Endothelial cell of umbilical vein (primary cell): ENCODE data around the gene HSF2BP. TPM values are rescaled to one million over a fixed set of nuclear protein-coding genes. Genes with fewer than 3 reads are reported as not detected.
"Not testable (repeated sequence)": the region's sequence is repeated elsewhere in the genome, so short reads cannot be mapped to it uniquely, and the experiment has no call there.

ENCODE experiments used
- BruUV-seq: library from RNA; stranded (reverse); fragments of 400-500 nt; replicated peaks from 2 replicates; lab custom pipeline; 2021; lab: Mats Ljungman, UMichigan
- CTCF ChIA-PET: fragments of 300-600, 350-600 bp; sonication (Branson Sonifier 250); formaldehyde crosslinking; loops from one replicate; lab custom pipeline; 2021; ENCODE audit warnings: antibody characterized with exemption, inconsistent platforms; lab: Charles Lee
- POLR2A ChIA-PET: fragments of 300-600, 350-600 bp; sonication (Branson Sonifier 250); formaldehyde crosslinking; loops from one replicate; lab custom pipeline; 2021; ENCODE audit warnings: antibody characterized with exemption, inconsistent platforms; lab: Charles Lee
- DNase-seq: peaks from one replicate; pipeline ENCODE4 v3.0.0-alpha.2; 2011; ENCODE audit warnings: low read depth, low spot score
- FAIRE-seq: peaks from 2 replicates; lab custom pipeline; 2011; peaks lifted over from hg19 to GRCh38; lab: Jason Lieb, UNC
- H2AFZ ChIP-seq: 2 replicates; pipeline ENCODE4 v1.6.0; 2012; ENCODE audit warnings: low read depth, low read length, control low read depth, inconsistent platforms
- H3K27ac ChIP-seq: 2 replicates; pipeline ENCODE4 v1.5.1; 2011; ENCODE audit warnings: low read depth, mild to moderate bottlenecking, control low read depth, low read length, moderate library complexity; ENCODE audit not compliant: insufficient read depth
- H3K27me3 ChIP-seq, 2 experiments: 2 replicates each; pipeline versions ENCODE4 v1.6.0 to v1.6.1; 2011; ENCODE audit warnings: low read length in 2 of 2, mixed read lengths in 1 of 2; ENCODE audit not compliant: control insufficient read depth in 2 of 2, insufficient read depth in 2 of 2
- H3K36me3 ChIP-seq, 2 experiments: 2 replicates in 1 of 2; 3 replicates in 1 of 2; pipeline ENCODE4 v1.5.1; 2011; ENCODE audit warnings: low read length in 2 of 2, mild to moderate bottlenecking in 1 of 2, moderate library complexity in 1 of 2; ENCODE audit not compliant: control insufficient read depth in 2 of 2, insufficient read depth in 2 of 2; ENCODE audit errors: extremely low read depth in 1 of 2
- H3K4me1 ChIP-seq: 3 replicates; pipeline ENCODE4 v1.5.1; 2011; ENCODE audit warnings: mild to moderate bottlenecking, low read length; ENCODE audit not compliant: control insufficient read depth, insufficient read depth; ENCODE audit errors: extremely low read depth
- H3K4me2 ChIP-seq: 2 replicates; pipeline ENCODE4 v1.6.1; 2011; ENCODE audit warnings: low read length, control low read depth, mixed read lengths; ENCODE audit not compliant: insufficient read depth
- H3K4me3 ChIP-seq, 3 experiments: fragments of 200-600 bp in 1 of 3; sonication (generic), shearing (Covaris generic) in 1 of 3; replicated peaks in 1 of 3; 2 replicates each; pipeline ENCODE4 v1.5.1; 2011 to 2016; ENCODE audit warnings: control low read depth in 3 of 3, low read length in 3 of 3, mild to moderate bottlenecking in 2 of 3, inconsistent platforms in 1 of 3, low read depth in 1 of 3, moderate library complexity in 1 of 3; ENCODE audit not compliant: insufficient read depth in 1 of 3
- H3K79me2 ChIP-seq: 2 replicates; pipeline ENCODE4 v1.6.0; 2012; ENCODE audit warnings: low read length, inconsistent platforms; ENCODE audit not compliant: control insufficient read depth, insufficient read depth
- H3K9ac ChIP-seq: replicated peaks from 2 replicates; pipeline ENCODE3; 2011; ENCODE audit warnings: low read length, control low read depth; ENCODE audit not compliant: insufficient read depth; ENCODE audit errors: extremely low read depth
- H3K9me1 ChIP-seq: replicated peaks from 3 replicates; pipeline ENCODE4 v1.6.0; 2011; ENCODE audit warnings: mild to moderate bottlenecking, low read length; ENCODE audit not compliant: control insufficient read depth, insufficient read depth; ENCODE audit errors: extremely low read depth
- H3K9me3 ChIP-seq: replicated peaks from 2 replicates; pipeline ENCODE4 v1.5.1; 2012; ENCODE audit warnings: low read length, inconsistent platforms; ENCODE audit not compliant: control insufficient read depth, insufficient read depth
- H4K20me1 ChIP-seq: replicated peaks from 2 replicates; pipeline ENCODE3; 2011; ENCODE audit warnings: mild to moderate bottlenecking, low read length; ENCODE audit not compliant: control insufficient read depth, insufficient read depth; ENCODE audit errors: extremely low read depth
- dilution Hi-C: fragments of 300-500 bp; cut with MboI; formaldehyde crosslinking; loops from one replicate; pipeline ENCODE4 v1.15.0; 2019; ENCODE audit warnings: low sequenced_read_pairs; ENCODE audit not compliant: extremely low pct_ligation_motif_present
- intact Hi-C: fragments of 100-400 bp; cut with micrococcal nuclease; formaldehyde crosslinking; loops from one replicate; pipeline ENCODE4 v1.10.0; 2022
- polyA plus RNA-seq, 4 experiments: library from polyadenylated mRNA; depleted of rRNA in 3 of 4; stranded (reverse) in 3 of 4; unstranded in 1 of 4; fragments of >200 nt; gene quantifications; 2 replicates each; pipeline versions ENCODE4 v1.2.1 to v1.2.3, GENCODE V29; 2011 to 2012; ENCODE audit warnings: missing spikeins in 1 of 4
- total RNA-seq: library from RNA; stranded (reverse); gene quantifications from 2 replicates; pipeline ENCODE4 v1.2.3, GENCODE V29; 2021

The HSF2BP gene
- total and polyA plus RNA-seq, 2 donors (not counting 3 experiments of a cell fraction or from before 2014, with no cell fraction given) = 0.41 to 0.55 TPM

- FAIRE-seq, dilution Hi-C loops, CTCF ChIA-PET, H2AFZ ChIP-seq, H3K36me3 ChIP-seq, POLR2A ChIA-PET, H3K4me1 ChIP-seq, H3K4me3 ChIP-seq, H3K27ac ChIP-seq, BruUV-seq, H3K4me2 ChIP-seq, H3K9me3 ChIP-seq, H3K9ac ChIP-seq, H3K79me2 ChIP-seq, H3K9me1 ChIP-seq, H3K27me3 ChIP-seq, DNase-seq, intact Hi-C loops, H4K20me1 ChIP-seq: not testable (repeated sequence)
These were observed 89.1 kb downstream of the HSF2BP start for GRCh38 chr21:43570195-43570594.

- BruUV-seq, FAIRE-seq, H3K36me3 ChIP-seq, H3K27me3 ChIP-seq, H3K9me1 ChIP-seq, CTCF ChIA-PET, H3K27ac ChIP-seq, H3K4me1 ChIP-seq, H2AFZ ChIP-seq, POLR2A ChIA-PET, DNase-seq, H4K20me1 ChIP-seq, H3K4me3 ChIP-seq, H3K9ac ChIP-seq, H3K4me2 ChIP-seq, H3K79me2 ChIP-seq, intact Hi-C loops, H3K9me3 ChIP-seq, dilution Hi-C loops: not testable (repeated sequence)
These were observed 96.8 kb downstream of the HSF2BP start for GRCh38 chr21:43562451-43562850.

DNA sequence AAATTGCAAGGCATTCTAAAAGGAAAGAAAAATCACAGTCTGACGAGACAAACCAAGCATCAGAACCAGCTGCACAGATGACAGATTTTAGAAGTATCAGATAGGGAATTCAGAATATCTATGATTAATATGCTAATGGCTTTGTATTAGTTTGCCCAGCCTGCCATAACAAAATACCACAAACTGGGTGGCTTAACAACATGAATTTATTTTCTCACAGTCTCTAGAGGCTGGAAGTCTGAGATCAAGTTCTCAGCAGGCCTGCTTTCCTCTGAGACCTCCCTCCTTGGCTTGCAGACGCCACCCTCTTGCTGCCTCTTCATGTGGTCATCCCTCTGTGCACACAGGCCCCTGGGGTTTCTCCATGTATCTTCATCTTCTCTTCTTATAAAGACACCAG is 118.7 kb downstream of the HSF2BP start:
- H3K36me3 ChIP-seq, H3K9me1 ChIP-seq, H3K4me2 ChIP-seq, H2AFZ ChIP-seq, FAIRE-seq, H3K27me3 ChIP-seq, intact Hi-C loops, H3K79me2 ChIP-seq, H3K9me3 ChIP-seq, BruUV-seq, H3K9ac ChIP-seq, POLR2A ChIA-PET, H3K4me1 ChIP-seq, dilution Hi-C loops, DNase-seq, H3K4me3 ChIP-seq, H3K27ac ChIP-seq, CTCF ChIA-PET, H4K20me1 ChIP-seq: not testable (repeated sequence)

- H2AFZ ChIP-seq, DNase-seq, CTCF ChIA-PET, H3K9me1 ChIP-seq, POLR2A ChIA-PET, H3K36me3 ChIP-seq, H4K20me1 ChIP-seq, intact Hi-C loops, H3K27ac ChIP-seq, dilution Hi-C loops, FAIRE-seq, H3K27me3 ChIP-seq, H3K9me3 ChIP-seq, BruUV-seq, H3K9ac ChIP-seq, H3K79me2 ChIP-seq, H3K4me2 ChIP-seq, H3K4me3 ChIP-seq, H3K4me1 ChIP-seq: not testable (repeated sequence)
These were observed 136.7 kb downstream of the HSF2BP start for GRCh38 chr21:43522495-43523131.
